HG02678 (cell line): Measurements from ENCODE around the gene SNORC.

Experiments
- ATAC-seq: cut with Tn5 transposase; IDR thresholded peaks from one replicate; pipeline ENCODE4 v1.9.1; 2021; ENCODE audit warnings: mild to moderate bottlenecking, moderate library complexity; ENCODE audit not compliant: unreplicated experiment

Gene SNORC

GRCh38 chr2:232882085-232882484 is 12.0 kb downstream of the SNORC start:
- ATAC-seq = no peak

GRCh38 chr2:232882505-232883115 is 12.5 kb downstream of the SNORC start:
- ATAC-seq = no peak

GRCh38 chr2:232883116-232883721 is 13.2 kb downstream of the SNORC start:
- ATAC-seq = no peak

- no peak for ATAC-seq
Measured at GRCh38 chr2:232884001-232884421, 13.9 kb downstream of the SNORC start.

- no peak for ATAC-seq
Measured at GRCh38 chr2:232884549-232885263, 14.6 kb downstream of the SNORC start.

GRCh38 chr2:232885264-232885961 is 15.3 kb downstream of the SNORC start:
- no peak for ATAC-seq

GRCh38 chr2:232886176-232886575 is 16.1 kb downstream of the SNORC start:
- no peak for ATAC-seq

- no peak for ATAC-seq
Measured at GRCh38 chr2:232886632-232887031, 16.6 kb downstream of the SNORC start.

- ATAC-seq = no peak
Measured at GRCh38 chr2:232887171-232887850, 17.2 kb downstream of the SNORC start.

GRCh38 chr2:232888099-232888836 is 18.2 kb downstream of the SNORC start:
- ATAC-seq = no peak

GRCh38 chr2:232888839-232889529 is 18.9 kb downstream of the SNORC start:
- ATAC-seq = no peak

- no peak for ATAC-seq
Measured at GRCh38 chr2:232889876-232890401, 19.9 kb downstream of the SNORC start.

- no peak for ATAC-seq
Measured at GRCh38 chr2:232890536-232890895, 20.5 kb downstream of the SNORC start.

- no peak for ATAC-seq
Measured at GRCh38 chr2:232890896-232891601, 21.0 kb downstream of the SNORC start.

GRCh38 chr2:232891621-232892071 is 21.6 kb downstream of the SNORC start:
- ATAC-seq = no peak

GRCh38 chr2:232892221-232892620 is 22.2 kb downstream of the SNORC start:
- ATAC-seq = no peak

- ATAC-seq = no peak
Measured at GRCh38 chr2:232892843-232893242, 22.8 kb downstream of the SNORC start.

GRCh38 chr2:232893834-232894233 is 23.8 kb downstream of the SNORC start:
- ATAC-seq = no peak

- no peak for ATAC-seq
Measured at GRCh38 chr2:232894251-232894650, 24.2 kb downstream of the SNORC start.
